Renal cortex interstitium (tissue), 11 donors: Measurements from ENCODE around the gene ACTL7A. TPM values are rescaled to one million over a fixed set of nuclear protein-coding genes. Genes with fewer than 3 reads are reported as not detected.

ENCODE experiments used
- DNase-seq, 11 donors: peaks; one replicate each; pipeline ENCODE4 v3.0.0-alpha.2; 2013; ENCODE audit warnings: low read depth in 9 of 11, low spot score in 4 of 11; ENCODE audit errors: extremely low read depth in 1 of 11
- polyA plus RNA-seq, 3 donors: library from polyadenylated mRNA; unstranded; fragments of 120-200 nt; gene quantifications; one replicate each; pipeline ENCODE4 v1.2.1, GENCODE V29; 2013; ENCODE audit not compliant: insufficient read length in 3 of 3

Gene ACTL7A
- polyA plus RNA-seq, 3 donors, result not detected

DNA sequence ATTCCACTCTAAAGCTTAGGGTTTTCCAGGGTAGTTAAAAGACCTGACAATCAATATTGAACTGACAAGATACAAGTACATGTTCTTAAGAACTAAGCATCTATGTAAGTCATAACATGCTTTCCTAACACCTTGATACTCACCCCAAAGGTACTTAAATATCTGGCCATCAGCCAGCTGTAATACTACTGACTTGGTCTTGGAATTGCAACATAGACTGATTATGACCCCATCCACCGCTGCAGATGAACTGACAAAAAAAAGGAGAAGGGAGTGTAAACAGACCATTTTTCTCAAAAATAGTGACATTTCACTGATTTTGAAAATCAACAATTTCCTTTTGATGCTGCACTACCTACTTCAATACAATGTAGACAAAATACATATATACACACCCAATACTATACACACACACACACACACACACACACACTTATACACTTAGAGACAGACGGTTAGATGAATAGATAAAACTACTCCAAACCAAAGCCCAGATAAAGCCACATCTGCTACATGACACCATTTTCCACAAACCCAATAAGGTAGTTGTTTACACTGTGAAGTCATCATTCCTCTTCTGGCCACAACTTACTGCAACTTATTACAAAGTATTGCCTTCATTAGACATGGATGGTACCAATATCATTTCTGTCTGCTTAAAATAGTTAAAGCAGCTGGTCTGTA, 41.5 kb downstream of the ACTL7A start:
- no peak for DNase-seq

DNA sequence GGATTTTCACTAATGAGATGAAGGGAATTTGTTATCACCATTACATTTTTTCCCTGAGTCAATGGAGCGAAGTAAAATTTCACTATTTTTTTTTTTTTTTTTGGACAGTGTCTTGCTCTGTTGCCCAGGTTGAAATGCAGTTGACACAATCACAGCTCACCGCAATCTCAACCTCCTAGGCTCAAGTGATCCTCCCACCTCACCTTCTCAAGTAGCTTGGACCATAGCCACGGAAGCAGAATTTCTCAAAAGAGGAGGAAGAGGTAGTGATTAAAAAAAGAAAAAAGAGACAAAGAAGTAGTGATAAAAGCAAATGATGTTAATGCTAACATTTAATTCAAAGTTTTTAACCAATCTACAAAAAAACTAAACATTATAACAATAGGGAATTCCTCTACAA, 42.1 kb downstream of the ACTL7A start:
- no peak for DNase-seq

DNA sequence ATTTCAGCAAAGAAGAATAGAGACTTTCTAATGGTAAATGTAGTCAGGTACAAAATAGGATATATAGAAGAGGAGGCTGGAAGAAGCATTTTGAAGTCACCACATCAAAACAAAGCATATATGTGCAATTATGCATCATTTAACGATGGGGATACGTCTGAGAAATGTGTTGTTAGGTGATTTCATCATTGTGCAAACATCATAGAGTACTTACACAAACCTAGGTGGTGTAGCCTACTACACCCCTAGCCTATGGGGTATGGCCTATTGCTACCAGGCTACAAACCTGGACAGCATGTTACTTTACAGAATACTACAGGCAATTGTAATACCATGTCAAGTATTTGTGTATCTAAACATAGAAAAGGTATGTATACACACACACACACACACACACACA, 43.4 kb downstream of the ACTL7A start:
- DNase-seq, result no peak

GRCh38 chr9:108910402-108910801, 48.3 kb downstream of the ACTL7A start:
- DNase-seq, result no peak

DNA sequence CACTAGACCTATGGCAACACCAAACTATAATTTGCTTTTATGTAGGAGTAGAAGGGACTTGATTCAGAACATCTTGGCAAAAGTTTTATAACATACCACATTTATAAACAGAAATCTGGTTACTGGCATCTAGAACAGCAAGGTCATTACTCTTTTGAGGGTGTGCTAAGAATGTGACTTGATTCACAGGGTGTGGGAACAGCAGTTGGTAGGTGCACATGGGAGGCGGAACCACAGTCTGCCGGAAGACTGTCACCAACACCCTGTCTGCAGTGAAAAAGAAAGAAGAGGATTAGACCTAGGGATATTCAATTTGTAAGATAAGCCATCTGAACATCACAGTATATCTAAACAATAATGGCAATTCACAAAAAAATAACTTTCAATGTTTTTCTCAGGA, 48.8 kb downstream of the ACTL7A start:
- DNase-seq, result no peak

- DNase-seq, result no peak
Measured at GRCh38 chr9:108911820-108912219, 49.8 kb downstream of the ACTL7A start.

Other genes with a start within 250 kb of the ACTL7A start
- not detected for gene ACTL7B, start 6.3 kb upstream of the ACTL7A start, polyA plus RNA-seq
- gene ELP1, start 71.9 kb downstream of the ACTL7A start, polyA plus RNA-seq, result 10 to 100 TPM; 41.6 to 50.8 (median 44.8) TPM
- gene ABITRAM, start 72.1 kb downstream of the ACTL7A start, polyA plus RNA-seq, result 10 to 100 TPM; 30.0 to 35.7 (median 35.5) TPM
- 10 to 100 TPM; 54.7 to 68.5 (median 63.8) TPM for gene CTNNAL1, start 151.2 kb downstream of the ACTL7A start, polyA plus RNA-seq